ENCODE results near the gene ADCY2. TPM values are rescaled to one million over a fixed set of nuclear protein-coding genes. Genes with fewer than 3 reads are reported as not detected.

Gene ADCY2
- total and polyA plus RNA-seq, 2 experiments from 2014 or later, result 23.8 to 74.9 TPM

DNA sequence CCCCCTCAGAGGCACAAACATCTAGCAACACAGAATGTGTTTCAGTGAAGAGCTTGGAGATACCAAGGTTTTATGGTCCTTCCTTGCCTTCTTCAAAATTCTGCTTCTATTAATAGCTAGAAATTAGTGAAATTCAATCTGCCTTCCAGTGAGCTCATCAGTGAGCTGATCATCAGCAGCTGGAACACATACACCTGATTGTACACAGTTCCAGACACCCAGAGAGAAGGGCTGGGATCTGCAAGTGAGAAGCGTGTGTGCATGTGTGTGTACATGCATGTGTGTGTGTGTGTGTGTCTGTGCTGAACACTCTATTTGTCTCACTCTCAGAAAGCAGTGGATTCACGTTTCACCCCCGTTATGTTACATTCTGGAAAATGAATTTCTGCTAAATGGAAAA, 426.5 kb downstream of the ADCY2 start (continued):
- TF ChIP-seq, protein P1, sequence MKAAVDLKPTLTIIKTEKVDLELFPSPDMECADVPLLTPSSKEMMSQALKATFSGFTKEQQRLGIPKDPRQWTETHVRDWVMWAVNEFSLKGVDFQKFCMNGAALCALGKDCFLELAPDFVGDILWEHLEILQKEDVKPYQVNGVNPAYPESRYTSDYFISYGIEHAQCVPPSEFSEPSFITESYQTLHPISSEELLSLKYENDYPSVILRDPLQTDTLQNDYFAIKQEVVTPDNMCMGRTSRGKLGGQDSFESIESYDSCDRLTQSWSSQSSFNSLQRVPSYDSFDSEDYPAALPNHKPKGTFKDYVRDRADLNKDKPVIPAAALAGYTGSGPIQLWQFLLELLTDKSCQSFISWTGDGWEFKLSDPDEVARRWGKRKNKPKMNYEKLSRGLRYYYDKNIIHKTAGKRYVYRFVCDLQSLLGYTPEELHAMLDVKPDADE (IDR thresholded peaks at IDR 0.05), result no peak
- TF ChIP-seq CREB1 (CRISPR knock-in tag; IDR thresholded peaks at IDR 0.05; ENCODE audit: low read depth) (no peak), EZH2 (IDR thresholded peaks at IDR 0.05; ENCODE audit: low read depth, unreplicated experiment) (no peak)

DNA sequence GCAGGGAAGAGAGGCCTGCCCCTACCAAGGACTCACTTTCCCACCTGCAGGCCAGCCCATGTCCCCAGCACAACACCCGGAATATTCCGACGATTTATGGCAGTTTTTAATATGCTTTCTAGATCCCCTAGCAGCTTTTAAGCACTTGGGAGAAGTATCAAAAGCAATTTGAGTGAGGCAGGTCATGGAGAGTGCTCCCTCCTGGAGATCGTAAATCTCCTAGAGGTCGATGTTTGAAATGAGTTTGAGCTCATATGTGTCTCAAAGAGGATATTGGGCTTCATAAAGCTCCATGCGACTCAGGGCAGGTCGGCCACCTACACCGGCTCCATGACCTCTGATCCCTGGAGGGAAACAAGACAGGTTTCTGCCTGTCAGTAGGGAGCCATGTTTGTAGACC, 427.7 kb downstream of the ADCY2 start:
- Mint-ChIP-seq H3K36me3 (ENCODE audit: low read depth) (peaks cover 37% of the 10 kb centered on the region), H3K27me3 (ENCODE audit: insufficient read depth, low read depth, poor library complexity) (no peaks in the 10 kb centered on the region), H3K27ac (no peak overlapping the region), H3K4me1 (no peaks in the 10 kb centered on the region), H3K4me3 (no peak overlapping the region), H3K9me3 (no peaks in the 10 kb centered on the region)
- Histone ChIP-seq H3K27me3 (ENCODE audit: insufficient read depth) (no peaks in the 10 kb centered on the region), H4K20me1 (replicated peaks; ENCODE audit: insufficient read depth) (no peaks in the 10 kb centered on the region), H2AFZ (no peak overlapping the region), H3K4me3 (no peak overlapping the region), H3K4me1 (ENCODE audit: insufficient read depth) (no peaks in the 10 kb centered on the region), H3K79me2 (replicated peaks; ENCODE audit: insufficient read depth) (no peaks in the 10 kb centered on the region), H3K4me2 (no peak overlapping the region), H3K9me2 (ENCODE audit: insufficient read depth) (no peaks in the 10 kb centered on the region), H3K27ac (ENCODE audit: low read depth) (no peak overlapping the region), H3K36me3 (ENCODE audit: insufficient read depth) (peaks cover 14% of the 10 kb centered on the region), H3F3A (replicated peaks; ENCODE audit: low read depth) (0 out of 2 replicates have a peak, but pooled peaks cover 6% of the 10 kb centered on the region)
- TF ChIP-seq EZH2 (IDR thresholded peaks at IDR 0.05; ENCODE audit: low read depth, unreplicated experiment), result no peak
- TF ChIP-seq CREB1 (CRISPR knock-in tag; IDR thresholded peaks at IDR 0.05; ENCODE audit: low read depth), result no peak
- no peak for TF ChIP-seq NANOG (IDR thresholded peaks at IDR 0.05; ENCODE audit: borderline replicate concordance)
- TF ChIP-seq ZNF114 (CRISPR knock-in tag; IDR thresholded peaks at IDR 0.05), result no peak
- no peak for TF ChIP-seq EZH2phosphoT487 (IDR thresholded peaks at IDR 0.05; ENCODE audit: unreplicated experiment)
- TF ChIP-seq STAT1 (IDR thresholded peaks at IDR 0.05; ENCODE audit: unreplicated experiment), result no peak
- TF ChIP-seq, protein P2, sequence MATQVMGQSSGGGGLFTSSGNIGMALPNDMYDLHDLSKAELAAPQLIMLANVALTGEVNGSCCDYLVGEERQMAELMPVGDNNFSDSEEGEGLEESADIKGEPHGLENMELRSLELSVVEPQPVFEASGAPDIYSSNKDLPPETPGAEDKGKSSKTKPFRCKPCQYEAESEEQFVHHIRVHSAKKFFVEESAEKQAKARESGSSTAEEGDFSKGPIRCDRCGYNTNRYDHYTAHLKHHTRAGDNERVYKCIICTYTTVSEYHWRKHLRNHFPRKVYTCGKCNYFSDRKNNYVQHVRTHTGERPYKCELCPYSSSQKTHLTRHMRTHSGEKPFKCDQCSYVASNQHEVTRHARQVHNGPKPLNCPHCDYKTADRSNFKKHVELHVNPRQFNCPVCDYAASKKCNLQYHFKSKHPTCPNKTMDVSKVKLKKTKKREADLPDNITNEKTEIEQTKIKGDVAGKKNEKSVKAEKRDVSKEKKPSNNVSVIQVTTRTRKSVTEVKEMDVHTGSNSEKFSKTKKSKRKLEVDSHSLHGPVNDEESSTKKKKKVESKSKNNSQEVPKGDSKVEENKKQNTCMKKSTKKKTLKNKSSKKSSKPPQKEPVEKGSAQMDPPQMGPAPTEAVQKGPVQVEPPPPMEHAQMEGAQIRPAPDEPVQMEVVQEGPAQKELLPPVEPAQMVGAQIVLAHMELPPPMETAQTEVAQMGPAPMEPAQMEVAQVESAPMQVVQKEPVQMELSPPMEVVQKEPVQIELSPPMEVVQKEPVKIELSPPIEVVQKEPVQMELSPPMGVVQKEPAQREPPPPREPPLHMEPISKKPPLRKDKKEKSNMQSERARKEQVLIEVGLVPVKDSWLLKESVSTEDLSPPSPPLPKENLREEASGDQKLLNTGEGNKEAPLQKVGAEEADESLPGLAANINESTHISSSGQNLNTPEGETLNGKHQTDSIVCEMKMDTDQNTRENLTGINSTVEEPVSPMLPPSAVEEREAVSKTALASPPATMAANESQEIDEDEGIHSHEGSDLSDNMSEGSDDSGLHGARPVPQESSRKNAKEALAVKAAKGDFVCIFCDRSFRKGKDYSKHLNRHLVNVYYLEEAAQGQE (IDR thresholded peaks at IDR 0.05; ENCODE audit: unreplicated experiment), result no peak
- TF ChIP-seq ZNF331 (CRISPR knock-in tag; IDR thresholded peaks at IDR 0.05; ENCODE audit: low read depth), result no peak
- no peak for DNase-seq (ENCODE audit: low spot score)
- ATAC-seq, result no peak

DNA sequence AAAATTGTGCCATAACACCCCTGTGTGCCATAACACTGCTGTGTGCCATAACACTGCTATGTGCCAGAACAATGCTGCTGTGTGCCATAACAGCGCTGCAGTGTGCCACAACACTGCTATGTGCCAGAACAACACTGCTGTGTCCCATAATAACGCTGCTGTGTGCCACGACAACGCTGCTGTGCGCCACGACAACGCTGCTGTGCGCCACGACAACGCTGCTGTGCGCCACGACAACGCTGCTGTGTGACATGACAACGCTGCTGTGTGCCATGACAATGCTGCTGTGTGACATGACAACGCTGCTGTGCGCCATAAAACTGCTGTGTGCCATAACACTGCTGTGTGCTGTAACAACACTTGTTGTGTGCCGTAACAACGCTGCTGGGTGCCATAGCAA, 429.1 kb downstream of the ADCY2 start:
- H3K9me3 Mint-ChIP-seq, result no peaks in the 10 kb centered on the region
- H3K4me1 ChIP-seq (ENCODE audit: insufficient read depth), result no peaks in the 10 kb centered on the region
- peaks cover 7% of the 10 kb centered on the region for H3K36me3 ChIP-seq (ENCODE audit: insufficient read depth)
- H3F3A ChIP-seq (replicated peaks; ENCODE audit: low read depth), result 0 out of 2 replicates have a peak, but pooled peaks cover 6% of the 10 kb centered on the region
- H3K27me3 Mint-ChIP-seq (ENCODE audit: insufficient read depth, low read depth, poor library complexity), result no peaks in the 10 kb centered on the region
- H3K27ac ChIP-seq (ENCODE audit: low read depth), result no peak overlapping the region
- no peaks in the 10 kb centered on the region for H3K4me1 Mint-ChIP-seq
- no peaks in the 10 kb centered on the region for H4K20me1 ChIP-seq (replicated peaks; ENCODE audit: insufficient read depth)
- H3K79me2 ChIP-seq (replicated peaks; ENCODE audit: insufficient read depth), result no peaks in the 10 kb centered on the region
- H3K27ac Mint-ChIP-seq, result peak overlapping the region; percentile 39; the same call in 1 of the 2 replicates
- DNase-seq (ENCODE audit: low spot score) (no peak), ATAC-seq (no peak)
- TF ChIP-seq, protein P2 (IDR thresholded peaks at IDR 0.05; ENCODE audit: unreplicated experiment), result no peak
- peak; percentile 64 for TF ChIP-seq POLR2AphosphoS5 (IDR thresholded peaks at IDR 0.05; ENCODE audit: low read depth)
- H3K4me3 Mint-ChIP-seq, result no peak overlapping the region
- peaks cover 32% of the 10 kb centered on the region for H3K36me3 Mint-ChIP-seq (ENCODE audit: low read depth)
- H2AFZ ChIP-seq, result no peak overlapping the region
- H3K4me2 ChIP-seq, result no peak overlapping the region
- H3K4me3 ChIP-seq, result no peak overlapping the region
- H3K9me2 ChIP-seq (ENCODE audit: insufficient read depth), result no peaks in the 10 kb centered on the region
- no peaks in the 10 kb centered on the region for H3K27me3 ChIP-seq (ENCODE audit: insufficient read depth)

Measured in GM23338 (cell line).